Psoas muscle (tissue), 8 donors: ENCODE results near the gene TPPP. TPM values are rescaled to one million over a fixed set of nuclear protein-coding genes. Genes with fewer than 3 reads are reported as not detected.

ENCODE experiments used
- ATAC-seq, 4 donors: fragments of 200-7000 bp; cut with Tn5 transposase; one replicate each; pipeline ENCODE4 v1.9.1; 2020; ENCODE audit warnings: moderate library complexity in 3 of 4, mild to moderate bottlenecking in 2 of 4
- DNase-seq, 2 donors: peaks; one replicate each; pipeline ENCODE4 v3.0.0-alpha.2; 2020
- H3K27ac ChIP-seq: fragments of 200-600 bp; one replicate; pipeline ENCODE4 v1.8.0; 2022
- H3K27me3 ChIP-seq, 3 donors: fragments of 200-600 bp in 1 of 3; one replicate each; pipeline versions ENCODE4 v1.6.1 to v1.8.0; 2013 to 2022; ENCODE audit warnings: low read length in 2 of 3, mild to moderate bottlenecking in 2 of 3, moderate library complexity in 1 of 3; ENCODE audit not compliant: insufficient read depth in 3 of 3
- H3K36me3 ChIP-seq, 2 donors: fragments of 200-600 bp in 1 of 2; one replicate each; pipeline versions ENCODE4 v1.6.1 to v1.8.0; 2013 to 2022; ENCODE audit warnings: low read depth in 1 of 2, mild to moderate bottlenecking in 1 of 2, moderate library complexity in 1 of 2; ENCODE audit not compliant: insufficient read depth in 1 of 2
- H3K4me1 ChIP-seq: fragments of 200-600 bp; one replicate; pipeline ENCODE4 v1.8.0; 2022
- H3K4me3 ChIP-seq: fragments of 200-600 bp; one replicate; pipeline ENCODE4 v1.8.0; 2022; ENCODE audit warnings: mild to moderate bottlenecking
- H3K9me3 ChIP-seq: fragments of 200-600 bp; one replicate; pipeline ENCODE4 v1.8.0; 2022
- WGBS, 3 donors: extraction: QIAGEN DNeasy Blood & Tissue Kit; methylation state at CpG; one replicate each; pipeline versions ENCODE4 v1.1.6 to v1.1.7; 2013; 5-methylcytosine and 5-hydroxymethylcytosine counted together
- intact Hi-C, 2 donors: fragments of 100-400 bp; cut with DNase I; formaldehyde crosslinking; loops; one replicate each; pipeline versions ENCODE4 v1.11.0 to v1.14.2; 2022
- polyA plus RNA-seq, 3 donors: library from polyadenylated mRNA; stranded (reverse); fragments of 200-250 nt; gene quantifications; one replicate each; pipeline ENCODE4 v1.2.3, GENCODE V29; 2013
- total RNA-seq, 4 donors: library from RNA; stranded (reverse); fragmentation: NEBNext Ultra II Directional in 2 of 4; extraction: Animal tissue kit (Norgen Biotek cat#: 25700) in 2 of 4; gene quantifications; one replicate each; pipeline versions ENCODE4 v1.2.1 to v1.2.4, GENCODE V29; 2021 to 2023
- TF ChIP-seq, protein P1 (sequence below): fragments of 200-600 bp; IDR thresholded peaks from one replicate; pipeline ENCODE4 v1.8.0; 2022; ENCODE audit warnings: antibody characterized with exemption
- donor health status: healthy with polysubstance abuse.
- donor health status: DM: no; HTN: no; CAD: no; lungs with moderate emphysema.
- donor health status: Bipolar disorder and iron deficiency.
- donor health status: healthy.
- donor health status: DM: yes; HTN: yes; CAD: no.
- donor health status: DM: no; HTN: no; CAD: no.
- donor health status: DM: no; HTN: no; CAD: no.
- donor health status: DM: yes; HTN: yes; CAD: no.

The TPPP gene
- total and polyA plus RNA-seq, 7 donors: 1.8 to 11.0 (median 3.3) TPM

DNA sequence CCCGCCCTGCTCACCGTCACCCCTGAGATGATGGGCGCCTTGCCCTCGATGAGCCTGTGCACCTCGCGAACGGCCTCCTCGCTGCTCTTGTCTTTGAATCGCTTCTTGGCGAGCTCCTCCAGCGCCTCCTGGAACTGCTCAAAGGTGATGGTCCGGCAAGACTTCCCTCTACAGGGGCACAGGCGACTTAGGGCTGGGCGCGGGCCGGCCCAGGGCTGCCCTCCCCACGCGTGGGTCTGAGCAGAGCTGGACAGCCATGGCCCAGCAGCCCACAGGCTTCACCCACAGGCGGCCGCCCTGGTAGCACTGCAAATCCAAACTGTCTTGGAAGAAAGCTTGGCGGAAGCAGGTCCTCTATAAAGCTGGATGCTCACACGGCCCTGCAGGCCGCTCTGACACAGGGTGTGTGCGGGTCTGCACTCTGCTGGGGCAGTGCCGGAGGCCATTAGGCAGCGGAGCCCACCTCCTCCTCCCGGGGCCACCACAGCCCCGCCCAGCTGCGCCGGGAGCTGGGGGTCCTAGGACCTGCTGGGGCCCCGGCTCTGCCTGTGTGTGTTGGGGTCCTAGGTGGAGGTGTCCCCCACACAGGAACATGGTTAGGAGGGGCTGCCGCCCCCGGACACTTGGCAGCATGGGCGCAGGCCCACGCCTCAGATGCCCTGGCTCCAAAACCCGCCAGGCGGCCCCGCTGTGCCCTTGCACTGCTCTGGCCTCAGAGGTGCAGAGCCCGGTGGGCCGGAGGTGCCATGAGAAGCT lies 27.0 kb downstream of the TPPP start:
- no peak overlapping the region for H3K27ac ChIP-seq
- peak in 1 of 2 donors; percentile 41 for DNase-seq
- no peak for ATAC-seq

DNA sequence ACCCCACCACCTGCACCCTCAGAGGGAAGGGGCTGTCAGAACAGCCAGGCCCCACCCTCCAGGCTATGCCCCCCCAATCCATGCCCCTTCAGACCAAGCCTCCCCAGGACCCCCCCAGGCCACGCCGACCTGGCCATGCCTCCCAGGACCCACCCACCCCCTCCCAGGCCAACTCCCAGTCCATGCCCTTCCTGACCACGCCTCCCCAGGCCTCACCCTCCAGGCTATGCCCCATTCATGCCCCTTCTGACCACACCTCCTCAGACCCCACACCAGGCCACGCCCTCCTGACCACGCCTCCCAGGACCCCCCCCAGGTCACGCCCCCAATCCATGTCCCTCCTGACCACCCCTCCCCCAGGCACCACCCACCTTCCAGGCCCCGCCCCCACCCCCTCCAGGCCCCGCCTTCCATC lies 27.6 kb downstream of the TPPP start:
- Histone ChIP-seq H3K9me3 (no peaks in the 10 kb centered on the region), H3K4me3 (no peak overlapping the region), H3K27ac (no peak overlapping the region), H3K36me3 (peaks cover 0 to 36% of the 10 kb centered on the region in 2 donors), H3K4me1 (no peaks in the 10 kb centered on the region), H3K27me3 (no peaks in the 10 kb centered on the region)
- DNase-seq: peak in 1 of 2 donors; percentile 31
- no peak for ATAC-seq
- TF ChIP-seq, protein P1, sequence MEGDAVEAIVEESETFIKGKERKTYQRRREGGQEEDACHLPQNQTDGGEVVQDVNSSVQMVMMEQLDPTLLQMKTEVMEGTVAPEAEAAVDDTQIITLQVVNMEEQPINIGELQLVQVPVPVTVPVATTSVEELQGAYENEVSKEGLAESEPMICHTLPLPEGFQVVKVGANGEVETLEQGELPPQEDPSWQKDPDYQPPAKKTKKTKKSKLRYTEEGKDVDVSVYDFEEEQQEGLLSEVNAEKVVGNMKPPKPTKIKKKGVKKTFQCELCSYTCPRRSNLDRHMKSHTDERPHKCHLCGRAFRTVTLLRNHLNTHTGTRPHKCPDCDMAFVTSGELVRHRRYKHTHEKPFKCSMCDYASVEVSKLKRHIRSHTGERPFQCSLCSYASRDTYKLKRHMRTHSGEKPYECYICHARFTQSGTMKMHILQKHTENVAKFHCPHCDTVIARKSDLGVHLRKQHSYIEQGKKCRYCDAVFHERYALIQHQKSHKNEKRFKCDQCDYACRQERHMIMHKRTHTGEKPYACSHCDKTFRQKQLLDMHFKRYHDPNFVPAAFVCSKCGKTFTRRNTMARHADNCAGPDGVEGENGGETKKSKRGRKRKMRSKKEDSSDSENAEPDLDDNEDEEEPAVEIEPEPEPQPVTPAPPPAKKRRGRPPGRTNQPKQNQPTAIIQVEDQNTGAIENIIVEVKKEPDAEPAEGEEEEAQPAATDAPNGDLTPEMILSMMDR: no peak
- intact Hi-C loops: no loop called here
- WGBS, 3 donors: 90 to 97% (median 95%) methylated on average over 4 to 8 of the region's 8 CpGs

More for the DNA sequence above, 27.0 kb downstream of the TPPP start:
- 88 to 96% (median 93%) methylated on average over 40 of the region's 40 CpGs for WGBS, 3 donors
- Histone ChIP-seq H3K27me3 (no peaks in the 10 kb centered on the region), H3K4me3 (no peak overlapping the region), H3K36me3 (peaks cover 0 to 35% of the 10 kb centered on the region in 2 donors), H3K4me1 (no peaks in the 10 kb centered on the region), H3K9me3 (no peaks in the 10 kb centered on the region)
- TF ChIP-seq, protein P1: no peak
- intact Hi-C loops: no loop called here

DNA sequence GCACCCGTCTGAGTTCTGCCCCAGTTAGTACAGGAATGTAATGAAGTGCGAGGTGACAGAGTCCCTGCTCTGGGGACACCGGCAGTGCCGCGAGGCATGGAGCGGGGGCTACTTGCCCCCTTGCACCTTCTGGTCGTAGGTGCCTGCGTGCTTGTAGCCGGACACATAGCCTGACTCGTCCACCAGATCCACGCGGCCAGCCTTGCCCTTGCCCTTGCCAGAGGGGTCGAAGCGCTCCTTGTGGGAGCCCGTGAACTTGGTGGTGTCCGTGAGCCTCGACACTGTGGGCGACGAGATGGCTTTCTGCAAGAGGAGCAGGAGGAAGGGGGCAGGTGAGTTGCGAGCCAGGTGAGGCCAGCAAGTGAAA lies 28.2 kb downstream of the TPPP start:
- intact Hi-C loops: no loop called here
- WGBS, 3 donors: 94 to 98% (median 95%) methylated on average over 20 of the region's 20 CpGs
- Histone ChIP-seq H3K27me3 (no peaks in the 10 kb centered on the region), H3K4me3 (no peak overlapping the region), H3K27ac (no peak overlapping the region), H3K4me1 (no peaks in the 10 kb centered on the region), H3K9me3 (no peaks in the 10 kb centered on the region), H3K36me3 (peaks cover 0 to 37% of the 10 kb centered on the region in 2 donors)
- DNase-seq (peak in 1 of 2 donors; percentile 42), ATAC-seq (no peak)
- TF ChIP-seq, protein P1: no peak

DNA sequence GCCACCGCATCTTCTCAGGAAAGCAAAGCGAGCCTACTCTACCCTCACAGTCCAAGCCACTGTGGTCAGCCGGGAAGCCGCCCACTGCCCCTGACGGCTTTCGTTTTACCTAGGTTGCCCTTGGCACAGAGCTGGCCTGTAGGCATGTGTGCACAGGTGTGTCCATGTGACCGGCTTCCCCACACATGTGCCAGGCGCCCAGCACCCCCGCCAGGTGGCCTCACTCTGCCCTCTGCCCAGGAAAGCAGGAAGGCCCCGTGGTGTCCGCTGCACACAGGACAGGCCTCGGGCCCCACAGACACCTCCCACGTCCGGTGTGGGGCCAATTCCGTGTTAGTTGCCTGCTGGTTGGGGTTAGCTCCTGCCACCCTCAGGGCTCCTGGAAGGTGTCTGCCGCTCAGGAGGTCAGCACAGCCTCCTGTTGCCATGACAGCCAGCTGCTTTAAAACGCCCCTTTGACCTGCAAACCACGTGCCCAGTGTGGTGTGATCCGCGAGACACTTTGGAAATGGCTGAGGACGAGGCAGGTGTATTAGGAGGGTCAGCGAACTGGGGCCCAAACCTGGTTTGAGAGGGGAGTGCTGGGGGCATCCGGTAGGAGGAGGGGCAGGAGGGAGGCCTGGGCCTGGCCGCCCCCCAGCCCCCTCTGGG lies 28.7 kb downstream of the TPPP start:
- WGBS, 3 donors: 87 to 92% (median 87%) methylated on average over 22 to 24 of the region's 24 CpGs
- DNase-seq: peak in 1 of 2 donors; percentile 32
- ATAC-seq: no peak
- Histone ChIP-seq H3K36me3 (peaks cover 0 to 42% of the 10 kb centered on the region in 2 donors), H3K27me3 (no peaks in the 10 kb centered on the region), H3K4me3 (no peak overlapping the region), H3K4me1 (no peaks in the 10 kb centered on the region), H3K9me3 (no peaks in the 10 kb centered on the region), H3K27ac (no peak overlapping the region)
- intact Hi-C loops: no loop called here
- TF ChIP-seq, protein P1: no peak
